Keratinocyte (primary cell): ENCODE results near the gene TSPAN18.

ENCODE experiments used
- CTCF ChIP-seq, 3 experiments: IDR thresholded peaks in 1 of 3; conservative IDR thresholded peaks in 1 of 3; optimal IDR thresholded peaks in 1 of 3; 2 replicates in 2 of 3; 3 replicates in 1 of 3; pipeline versions ENCODE3 to v1.5.1; 2011; ENCODE audit warnings: low read length in 3 of 3, mild to moderate bottlenecking in 3 of 3, moderate library complexity in 2 of 3, control low read depth in 1 of 3, inconsistent platforms in 1 of 3; ENCODE audit not compliant: insufficient read depth in 2 of 3; ENCODE audit errors: extremely low read depth in 1 of 3
- EZH2 ChIP-seq: IDR thresholded peaks from one replicate; pipeline ENCODE4 v1.6.1; 2012; ENCODE audit warnings: inconsistent platforms, mild to moderate bottlenecking, low read length, moderate library complexity

- TF ChIP-seq CTCF (optimal IDR thresholded peaks at IDR 0.05 in 1 of 3, IDR thresholded peaks at IDR 0.05 in 1 of 3, conservative IDR thresholded peaks at IDR 0.05 in 1 of 3; ENCODE audit: extremely low read depth in 1 of 3, insufficient read depth in 2 of 3, low read length in 3 of 3) (no peak), EZH2 (no peak)
These were observed 46.7 kb downstream of the TSPAN18 start for GRCh38 chr11:44773351-44773965.
